Progenitor cell of endocrine pancreas (in vitro differentiated cells): ENCODE results near the gene OLFM4. TPM values are rescaled to one million over a fixed set of nuclear protein-coding genes. Genes with fewer than 3 reads are reported as not detected.

Source experiments
- DNase-seq: peaks from one replicate; pipeline ENCODE4 v3.0.0; 2021; ENCODE audit warnings: low spot score; ENCODE audit not compliant: unreplicated experiment
- H3K27ac Mint-ChIP-seq: 2 replicates; pipeline ENCODE4 v1.8.0; 2021; ENCODE audit warnings: mild to moderate bottlenecking, moderate library complexity, mixed read lengths
- H3K27me3 Mint-ChIP-seq: 2 replicates; pipeline ENCODE4 v1.8.0; 2021; ENCODE audit warnings: mixed read lengths
- H3K36me3 Mint-ChIP-seq: 2 replicates; pipeline ENCODE4 v1.8.0; 2022; ENCODE audit warnings: mixed read lengths; ENCODE audit not compliant: insufficient read depth
- H3K4me1 Mint-ChIP-seq: 2 replicates; pipeline ENCODE4 v1.8.0; 2021; ENCODE audit warnings: low read depth, mixed read lengths
- H3K4me3 Mint-ChIP-seq: 2 replicates; pipeline ENCODE4 v1.8.0; 2021; ENCODE audit warnings: low read depth, mild to moderate bottlenecking, moderate library complexity, mixed read lengths
- H3K9me3 Mint-ChIP-seq: 2 replicates; pipeline ENCODE4 v1.8.0; 2021; ENCODE audit warnings: low read depth, mixed read lengths
- total RNA-seq: library from RNA; stranded (reverse); gene quantifications from 2 replicates; pipeline ENCODE4 v1.2.1, GENCODE V29; 2021
- TF ChIP-seq, protein P1 (sequence below): fragments of 200-600 bp; sonication (generic); IDR thresholded peaks from one replicate; pipeline ENCODE4 v1.5.0; 2021; ENCODE audit warnings: antibody characterized with exemption, mild to moderate bottlenecking; ENCODE audit not compliant: unreplicated experiment

The OLFM4 gene
- total RNA-seq, 1 donor from 2014 or later: not detected

DNA sequence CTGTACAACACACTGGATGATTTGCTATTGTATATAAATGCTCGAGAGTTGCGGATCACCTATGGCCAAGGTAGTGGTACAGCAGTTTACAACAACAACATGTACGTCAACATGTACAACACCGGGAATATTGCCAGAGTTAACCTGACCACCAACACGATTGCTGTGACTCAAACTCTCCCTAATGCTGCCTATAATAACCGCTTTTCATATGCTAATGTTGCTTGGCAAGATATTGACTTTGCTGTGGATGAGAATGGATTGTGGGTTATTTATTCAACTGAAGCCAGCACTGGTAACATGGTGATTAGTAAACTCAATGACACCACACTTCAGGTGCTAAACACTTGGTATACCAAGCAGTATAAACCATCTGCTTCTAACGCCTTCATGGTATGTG is 21.5 kb downstream of the OLFM4 start:
- no peaks in the 10 kb centered on the region for H3K27me3 Mint-ChIP-seq
- DNase-seq: no peak
- no peak overlapping the region for H3K27ac Mint-ChIP-seq
- H3K4me3 Mint-ChIP-seq: no peak overlapping the region
- TF ChIP-seq, protein P1, sequence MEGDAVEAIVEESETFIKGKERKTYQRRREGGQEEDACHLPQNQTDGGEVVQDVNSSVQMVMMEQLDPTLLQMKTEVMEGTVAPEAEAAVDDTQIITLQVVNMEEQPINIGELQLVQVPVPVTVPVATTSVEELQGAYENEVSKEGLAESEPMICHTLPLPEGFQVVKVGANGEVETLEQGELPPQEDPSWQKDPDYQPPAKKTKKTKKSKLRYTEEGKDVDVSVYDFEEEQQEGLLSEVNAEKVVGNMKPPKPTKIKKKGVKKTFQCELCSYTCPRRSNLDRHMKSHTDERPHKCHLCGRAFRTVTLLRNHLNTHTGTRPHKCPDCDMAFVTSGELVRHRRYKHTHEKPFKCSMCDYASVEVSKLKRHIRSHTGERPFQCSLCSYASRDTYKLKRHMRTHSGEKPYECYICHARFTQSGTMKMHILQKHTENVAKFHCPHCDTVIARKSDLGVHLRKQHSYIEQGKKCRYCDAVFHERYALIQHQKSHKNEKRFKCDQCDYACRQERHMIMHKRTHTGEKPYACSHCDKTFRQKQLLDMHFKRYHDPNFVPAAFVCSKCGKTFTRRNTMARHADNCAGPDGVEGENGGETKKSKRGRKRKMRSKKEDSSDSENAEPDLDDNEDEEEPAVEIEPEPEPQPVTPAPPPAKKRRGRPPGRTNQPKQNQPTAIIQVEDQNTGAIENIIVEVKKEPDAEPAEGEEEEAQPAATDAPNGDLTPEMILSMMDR: no peak
- no peaks in the 10 kb centered on the region for H3K36me3 Mint-ChIP-seq
- no peaks in the 10 kb centered on the region for H3K9me3 Mint-ChIP-seq
- no peaks in the 10 kb centered on the region for H3K4me1 Mint-ChIP-seq

DNA sequence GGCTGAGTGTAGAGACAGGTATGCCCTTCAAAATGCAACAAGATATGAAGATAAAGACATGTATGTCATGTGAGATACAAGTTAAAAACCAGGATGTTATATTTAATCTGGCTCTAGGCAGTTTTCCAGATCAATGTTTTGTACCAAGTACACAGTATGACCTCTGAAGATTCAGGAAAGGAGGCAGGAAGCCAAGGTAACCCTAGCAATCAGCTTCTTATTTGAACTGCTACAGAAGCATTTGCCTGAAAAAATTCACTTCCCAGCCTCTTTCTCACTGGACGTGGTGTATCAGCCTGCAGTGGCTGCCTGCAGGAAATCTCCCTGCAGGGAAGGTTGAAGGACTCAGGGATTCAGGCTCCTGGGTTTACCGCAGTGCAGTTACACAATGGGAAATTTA is 24.1 kb downstream of the OLFM4 start:
- no peak for DNase-seq
- no peak overlapping the region for H3K4me3 Mint-ChIP-seq
- H3K4me1 Mint-ChIP-seq: no peaks in the 10 kb centered on the region
- no peak overlapping the region for H3K27ac Mint-ChIP-seq
- H3K9me3 Mint-ChIP-seq: no peaks in the 10 kb centered on the region
- H3K36me3 Mint-ChIP-seq: no peaks in the 10 kb centered on the region
- TF ChIP-seq, protein P1: no peak
- H3K27me3 Mint-ChIP-seq: peaks cover 3% of the 10 kb centered on the region

DNA sequence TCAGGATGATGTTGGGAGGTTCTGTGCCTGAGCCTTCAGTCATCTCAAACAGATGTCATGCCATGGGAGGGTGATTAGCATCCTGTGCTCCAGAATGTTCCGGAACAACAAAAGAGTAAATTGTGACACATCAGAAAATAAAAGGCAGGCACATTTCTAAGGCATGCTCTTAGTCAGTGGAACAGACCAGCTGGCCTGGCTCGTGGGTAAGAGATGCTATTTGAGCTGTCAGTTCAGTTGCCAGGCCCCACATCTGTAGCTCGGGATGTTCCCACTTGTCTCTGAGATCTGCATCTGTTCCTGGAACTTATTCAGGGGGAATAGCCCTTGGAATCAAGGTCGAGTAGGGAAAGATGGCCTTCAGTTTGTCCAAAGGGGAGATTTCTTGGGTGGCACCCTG is 26.0 kb downstream of the OLFM4 start:
- H3K4me1 Mint-ChIP-seq: no peaks in the 10 kb centered on the region
- no peak overlapping the region for H3K27ac Mint-ChIP-seq
- no peaks in the 10 kb centered on the region for H3K36me3 Mint-ChIP-seq
- H3K9me3 Mint-ChIP-seq: no peaks in the 10 kb centered on the region
- TF ChIP-seq, protein P1: no peak
- H3K4me3 Mint-ChIP-seq: no peak overlapping the region
- no peak for DNase-seq
- peaks cover 7% of the 10 kb centered on the region for H3K27me3 Mint-ChIP-seq

DNA sequence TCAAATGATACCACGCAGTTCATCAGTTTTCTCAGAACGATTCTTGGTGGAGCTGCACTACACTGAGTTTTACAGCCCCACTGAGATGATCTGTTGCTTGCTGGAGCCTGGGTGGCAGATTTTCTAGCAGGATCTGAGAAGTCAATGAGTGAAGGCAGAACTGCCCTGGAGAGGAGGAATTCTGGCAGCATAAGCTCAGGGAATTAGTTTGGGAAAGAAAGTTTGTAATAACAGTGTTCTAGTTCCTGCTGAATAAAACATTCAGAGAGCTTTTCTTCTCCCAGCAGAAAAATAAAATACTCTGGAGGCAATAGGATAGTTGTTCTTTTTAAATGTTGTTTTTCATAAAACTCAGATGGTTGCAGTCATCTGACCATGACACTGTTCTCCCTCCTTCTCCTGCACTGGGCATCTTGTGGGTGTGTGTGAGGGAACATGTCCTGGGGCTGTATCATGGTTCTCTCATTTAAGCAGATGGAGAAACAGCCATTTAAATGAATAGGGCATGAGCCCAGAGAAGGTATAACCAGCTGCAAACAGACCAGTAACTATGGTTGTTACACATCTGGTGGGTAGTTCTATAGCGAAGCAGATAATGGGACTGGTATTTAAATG is 29.6 kb downstream of the OLFM4 start:
- Mint-ChIP-seq H3K27me3 (peaks cover 7% of the 10 kb centered on the region), H3K36me3 (no peaks in the 10 kb centered on the region), H3K4me1 (peaks cover 1% of the 10 kb centered on the region), H3K27ac (no peak overlapping the region), H3K9me3 (no peaks in the 10 kb centered on the region), H3K4me3 (no peak overlapping the region)
- TF ChIP-seq, protein P1: no peak
- no peak for DNase-seq

DNA sequence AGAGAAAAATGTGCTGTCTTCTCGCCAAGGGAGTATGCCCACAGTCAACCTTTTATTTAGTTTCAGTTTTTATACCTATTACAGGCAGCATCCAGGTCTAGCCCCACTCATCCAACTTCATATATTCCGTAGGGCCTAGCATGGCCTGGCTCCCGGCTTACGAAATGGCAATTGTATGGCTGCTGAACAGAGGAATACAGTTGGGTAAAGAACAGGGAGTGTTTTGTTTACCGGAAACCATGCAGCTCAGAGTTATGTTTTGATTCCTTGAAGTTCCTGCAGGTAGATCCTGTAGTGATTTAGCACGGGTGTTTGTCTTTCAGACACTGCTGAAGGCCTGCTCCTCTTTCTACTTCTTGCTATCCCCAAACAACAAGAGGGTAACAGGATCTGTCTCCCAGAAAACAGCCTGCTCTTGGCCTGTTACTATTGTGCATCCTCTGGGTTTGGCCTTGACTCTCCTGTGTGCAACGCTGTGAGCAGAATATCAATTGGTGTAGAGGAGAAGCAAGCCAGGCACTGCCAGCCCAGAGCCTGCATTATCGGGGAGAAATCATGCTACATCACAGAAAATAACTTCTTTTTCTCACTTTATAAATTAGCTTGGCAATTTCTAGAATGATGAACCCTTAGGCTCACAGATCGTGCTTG is 32.4 kb downstream of the OLFM4 start:
- TF ChIP-seq, protein P1: no peak
- DNase-seq: no peak
- H3K4me3 Mint-ChIP-seq: no peak overlapping the region
- no peaks in the 10 kb centered on the region for H3K36me3 Mint-ChIP-seq
- peaks cover 6% of the 10 kb centered on the region for H3K27me3 Mint-ChIP-seq
- H3K9me3 Mint-ChIP-seq: no peaks in the 10 kb centered on the region
- no peak overlapping the region for H3K27ac Mint-ChIP-seq
- peaks cover 1% of the 10 kb centered on the region for H3K4me1 Mint-ChIP-seq
